Upper lobe of left lung (tissue), 6 donors: Measurements from ENCODE around the gene B4GALNT4. TPM values are rescaled to one million over a fixed set of nuclear protein-coding genes. Genes with fewer than 3 reads are reported as not detected.
A peak's percentile ranks its signal among the peaks of the same experiment; 100 is the strongest.

Experiments
- ATAC-seq, 2 donors: fragments of 200-7000 bp; cut with Tn5 transposase; one replicate each; pipeline ENCODE4 v1.9.1; 2022; ENCODE audit warnings: mild to moderate bottlenecking in 2 of 2, moderate library complexity in 2 of 2; ENCODE audit not compliant: low FRiP score in 2 of 2
- DNase-seq, 2 donors: peaks; one replicate each; pipeline ENCODE4 v3.0.0-alpha.2; 2019 to 2020
- H3K27ac ChIP-seq, 4 donors: fragments of 200-600 bp; sonication (generic); one replicate each; pipeline ENCODE4 v1.5.1; 2016 to 2019
- H3K27me3 ChIP-seq, 4 donors: fragments of 200-600 bp; sonication (generic); one replicate each; pipeline ENCODE4 v1.5.1; 2017 to 2019
- H3K36me3 ChIP-seq, 4 donors: fragments of 200-600 bp; sonication (generic); one replicate each; pipeline ENCODE4 v1.5.1; 2016 to 2019
- H3K4me1 ChIP-seq, 4 donors: fragments of 200-600 bp; sonication (generic); one replicate each; pipeline ENCODE4 v1.5.1; 2018 to 2019
- H3K4me3 ChIP-seq, 4 donors: fragments of 200-600 bp; sonication (generic); one replicate each; pipeline ENCODE4 v1.5.1; 2017 to 2019; ENCODE audit warnings: mild to moderate bottlenecking in 2 of 4, moderate library complexity in 1 of 4
- H3K9me3 ChIP-seq, 4 donors: fragments of 200-600 bp; sonication (generic); one replicate each; pipeline ENCODE4 v1.5.1; 2018 to 2019
- CTCF ChIP-seq, 6 experiments: fragments of 450-650 bp in 4 of 6; fragments of 200-600 bp in 2 of 6; sonication (generic) in 2 of 6; IDR thresholded peaks; one replicate each; pipeline ENCODE4 v1.5.1; 2016 to 2019; ENCODE audit warnings: antibody characterized with exemption in 6 of 6
- EP300 ChIP-seq, 4 donors: sonication (generic); formaldehyde crosslinking; IDR thresholded peaks; one replicate each; pipeline ENCODE4 v1.5.1; 2017; ENCODE audit warnings: antibody characterized with exemption in 4 of 4, control low read depth in 2 of 4
- POLR2A ChIP-seq, 4 donors: fragments of 450-650 bp; IDR thresholded peaks; one replicate each; pipeline ENCODE4 v1.5.1; 2016 to 2017; ENCODE audit warnings: antibody characterized with exemption in 4 of 4, mild to moderate bottlenecking in 2 of 4
- POLR2AphosphoS5 ChIP-seq, 2 donors: sonication (generic); formaldehyde crosslinking; IDR thresholded peaks; one replicate each; pipeline ENCODE4 v1.5.1; 2017; ENCODE audit warnings: antibody characterized with exemption in 2 of 2
- WGBS, 2 donors: methylation state at CpG; one replicate each; pipeline ENCODE4 v1.1.5; 2017 to 2018; 5-methylcytosine and 5-hydroxymethylcytosine counted together
- total RNA-seq, 6 donors: library from RNA; depleted of rRNA in 4 of 6; stranded (reverse); fragments of >200 nt in 4 of 6; gene quantifications; one replicate each; pipeline versions ENCODE4 v1.1.0 to v1.2.1, GENCODE V29; 2016 to 2021
- donor health status: DM: no; HTN: no; CAD: no; lungs with moderate emphysema.
- donor health status: DM: no; HTN: yes; CAD: no; lungs with severe emphysema.

The B4GALNT4 gene
- total RNA-seq, 6 donors from 2014 or later, result 0.23 to 2.1 (median 0.54) TPM; not detected in 1

DNA sequence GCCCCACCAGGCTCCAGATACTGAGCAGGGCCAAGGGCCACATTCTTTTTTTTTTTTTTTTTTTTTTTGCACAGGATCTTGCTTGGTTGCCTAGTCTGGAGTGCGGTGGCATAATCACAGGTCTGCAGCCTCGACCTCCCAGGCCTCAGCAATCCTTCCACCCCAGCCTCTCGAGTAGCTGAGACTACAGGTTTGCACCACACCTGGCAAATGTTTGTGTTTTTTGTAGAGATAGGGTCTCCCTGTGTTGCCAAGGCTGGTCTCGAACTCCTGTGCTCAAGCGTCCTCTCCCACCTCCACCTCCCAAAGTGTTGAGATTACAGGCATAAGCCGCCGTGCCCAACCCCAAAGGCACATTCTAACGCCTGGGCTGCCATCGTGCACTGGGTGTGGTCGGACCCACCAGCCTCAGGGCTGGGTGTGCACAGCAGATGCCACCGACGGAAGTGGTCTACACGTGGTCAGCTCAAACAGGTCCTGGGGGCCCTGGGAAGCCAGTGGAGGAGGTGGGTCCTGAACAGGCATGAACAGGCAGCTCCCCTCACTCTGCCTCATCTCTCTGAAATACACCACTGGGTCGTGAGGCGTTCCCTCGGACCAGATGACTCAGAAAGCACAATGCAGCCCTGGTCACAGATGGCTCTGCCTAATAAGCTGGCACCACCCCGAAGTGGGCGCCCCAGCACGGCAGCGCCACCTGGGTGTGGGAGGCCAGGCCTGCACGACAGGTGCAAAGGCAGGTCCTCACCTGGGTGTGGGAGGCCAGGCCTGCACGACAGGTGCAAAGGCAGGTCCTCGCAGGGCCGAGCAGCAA is 5.1 kb upstream of the B4GALNT4 start:
- DNase-seq (peak; percentile 42 to 91), ATAC-seq (peak; percentile 48 to 84)
- peaks cover 8 to 15% (median 9%) of the 10 kb centered on the region in 4 donors for H3K4me1 ChIP-seq
- H3K9me3 ChIP-seq, result peaks cover 0 to 5% (median 0%) of the 10 kb centered on the region in 4 donors
- H3K27ac ChIP-seq, result no peak overlapping the region
- TF ChIP-seq CTCF (IDR thresholded peaks at IDR 0.05) (peak; percentile 31 to 63 (median 54)), EP300 (IDR thresholded peaks at IDR 0.05) (no peak)
- H3K4me3 ChIP-seq, result no peak overlapping the region
- WGBS, 2 donors, result 70 to 74% methylated on average over 19 to 21 of the region's 24 CpGs
- no peaks in the 10 kb centered on the region for H3K36me3 ChIP-seq
- H3K27me3 ChIP-seq, result peaks cover 0 to 20% (median 11%) of the 10 kb centered on the region in 4 donors

DNA sequence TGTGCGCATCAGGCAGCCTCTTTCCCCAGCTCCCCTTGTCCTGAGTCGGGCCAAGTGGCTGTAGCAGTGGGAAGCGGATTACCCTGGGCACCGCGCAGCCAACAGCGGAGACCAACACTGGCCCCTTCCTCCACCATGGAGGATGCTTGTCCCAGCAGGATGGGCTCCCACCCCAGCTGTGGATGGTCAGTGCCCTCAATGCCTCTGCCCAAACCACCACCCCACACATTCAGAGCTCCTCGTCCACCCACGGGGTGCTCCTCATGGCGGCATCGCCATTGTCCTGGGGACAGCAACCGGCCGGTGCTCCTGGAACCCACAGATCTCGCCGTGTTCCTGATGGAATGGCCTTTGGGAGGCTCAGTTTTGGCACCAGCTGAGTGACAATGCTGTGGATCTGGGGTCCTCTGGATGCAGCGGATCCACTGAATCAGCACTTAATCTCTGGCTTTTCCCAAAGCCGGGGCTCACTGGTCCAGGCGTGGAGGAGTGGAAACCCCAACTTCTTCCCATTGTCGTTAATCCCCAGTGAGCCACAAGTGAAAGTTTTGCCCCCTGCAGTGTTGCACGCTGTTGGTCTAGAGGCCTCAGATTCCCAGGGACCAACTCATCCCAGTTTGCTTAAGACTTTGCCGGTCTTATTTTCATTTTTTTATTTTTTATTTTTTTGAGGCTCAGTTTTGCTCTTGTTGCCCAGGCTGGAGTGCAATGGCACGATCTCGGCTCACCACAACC is 4.1 kb upstream of the B4GALNT4 start:
- H3K4me1 ChIP-seq, result peaks cover 8 to 18% (median 9%) of the 10 kb centered on the region in 4 donors
- H3K9me3 ChIP-seq, result peaks cover 0 to 5% (median 0%) of the 10 kb centered on the region in 4 donors
- H3K4me3 ChIP-seq, result no peak overlapping the region
- ATAC-seq (no peak), DNase-seq (peak in 1 of 2 donors; percentile 67)
- H3K36me3 ChIP-seq, result no peaks in the 10 kb centered on the region
- no peak for TF ChIP-seq POLR2A (IDR thresholded peaks at IDR 0.05)
- no peak for TF ChIP-seq CTCF (IDR thresholded peaks at IDR 0.05)
- no peak for TF ChIP-seq EP300 (IDR thresholded peaks at IDR 0.05)
- TF ChIP-seq POLR2AphosphoS5 (IDR thresholded peaks at IDR 0.05), result no peak
- H3K27me3 ChIP-seq, result peaks cover 0 to 23% (median 11%) of the 10 kb centered on the region in 4 donors
- 87 to 89% methylated on average over 11 to 22 of the region's 22 CpGs for WGBS, 2 donors
- no peak overlapping the region for H3K27ac ChIP-seq

DNA sequence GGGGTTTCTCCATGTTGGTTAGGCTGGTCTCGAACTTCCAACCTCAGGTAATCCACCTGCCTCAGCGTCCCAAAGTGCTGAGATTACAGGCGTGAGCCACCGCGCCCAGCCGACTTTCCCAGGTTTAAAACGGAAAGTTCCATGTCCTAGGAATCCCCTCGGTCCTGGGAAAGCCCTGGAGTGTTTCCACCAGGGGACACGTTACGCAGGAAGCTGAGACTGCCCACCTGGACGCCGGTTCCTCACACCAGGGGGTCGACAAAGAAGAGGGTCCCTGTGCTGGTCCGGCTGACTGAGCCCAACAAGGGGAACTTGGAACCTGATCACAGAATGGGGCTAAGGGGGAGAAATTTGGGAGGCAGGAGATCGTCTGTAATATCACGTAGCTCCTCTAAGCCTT is 3.5 kb upstream of the B4GALNT4 start:
- Histone ChIP-seq H3K9me3 (peaks cover 0 to 5% (median 0%) of the 10 kb centered on the region in 4 donors), H3K4me1 (peaks cover 8 to 18% (median 9%) of the 10 kb centered on the region in 4 donors), H3K27me3 (peaks cover 0 to 30% (median 13%) of the 10 kb centered on the region in 4 donors), H3K4me3 (no peak overlapping the region), H3K36me3 (no peaks in the 10 kb centered on the region), H3K27ac (no peak overlapping the region)
- DNase-seq (no peak), ATAC-seq (no peak)
- 76 to 79% methylated on average over 15 to 16 of the region's 16 CpGs for WGBS, 2 donors
- no peak for TF ChIP-seq POLR2AphosphoS5 (IDR thresholded peaks at IDR 0.05)
- TF ChIP-seq POLR2A (IDR thresholded peaks at IDR 0.05), result no peak
- no peak for TF ChIP-seq CTCF (IDR thresholded peaks at IDR 0.05)
- no peak for TF ChIP-seq EP300 (IDR thresholded peaks at IDR 0.05)

- 28 to 29% methylated on average over 7 of the region's 7 CpGs for whole genome bisulfite sequencing, 2 donors
- no peak overlapping the region for H3K4me3 ChIP-seq
- H3K27me3 ChIP-seq, result peaks cover 0 to 30% (median 13%) of the 10 kb centered on the region in 4 donors
- no peak for TF ChIP-seq CTCF (IDR thresholded peaks at IDR 0.05)
- no peak overlapping the region for H3K27ac ChIP-seq
- no peaks in the 10 kb centered on the region for H3K9me3 ChIP-seq
- H3K4me1 ChIP-seq, result peaks cover 8 to 18% (median 9%) of the 10 kb centered on the region in 4 donors
- ATAC-seq (no peak), DNase-seq (no peak)
- no peaks in the 10 kb centered on the region for H3K36me3 ChIP-seq
These were observed 1.3 kb upstream of the B4GALNT4 start for GRCh38 chr11:367956-368413.
